Inflammatory macrophage treated with lipopolysaccharide for 1 hour (primary cell): ENCODE measurements around the gene SLIT3.
A peak's percentile ranks its signal among the peaks of the same experiment; 100 is the strongest.

Experiments
- DNase-seq, 2 donors: peaks; one replicate each; pipeline ENCODE4 v3.0.0-alpha.2; 2020 to 2022

The SLIT3 gene

DNA sequence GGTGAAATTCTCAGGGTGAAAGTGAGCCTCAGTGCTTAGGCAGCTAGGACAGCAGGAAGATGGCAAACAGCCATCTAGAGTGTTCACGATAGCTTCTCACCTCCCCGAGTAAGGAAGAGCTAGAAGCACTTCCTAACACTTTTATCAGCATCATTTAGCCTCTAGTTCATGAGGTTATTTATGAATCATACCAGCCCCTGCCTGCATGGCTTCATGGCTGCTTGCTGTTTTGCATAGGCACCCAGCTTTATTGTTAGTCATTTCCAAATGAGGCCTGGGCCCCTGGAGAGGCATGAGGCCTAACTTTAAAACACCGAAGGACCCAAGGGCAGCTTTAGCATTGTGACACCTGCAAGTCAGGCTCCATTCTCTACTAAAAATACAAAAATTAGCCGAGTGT is 586.9 kb downstream of the SLIT3 start:
- DNase-seq: no peak

DNA sequence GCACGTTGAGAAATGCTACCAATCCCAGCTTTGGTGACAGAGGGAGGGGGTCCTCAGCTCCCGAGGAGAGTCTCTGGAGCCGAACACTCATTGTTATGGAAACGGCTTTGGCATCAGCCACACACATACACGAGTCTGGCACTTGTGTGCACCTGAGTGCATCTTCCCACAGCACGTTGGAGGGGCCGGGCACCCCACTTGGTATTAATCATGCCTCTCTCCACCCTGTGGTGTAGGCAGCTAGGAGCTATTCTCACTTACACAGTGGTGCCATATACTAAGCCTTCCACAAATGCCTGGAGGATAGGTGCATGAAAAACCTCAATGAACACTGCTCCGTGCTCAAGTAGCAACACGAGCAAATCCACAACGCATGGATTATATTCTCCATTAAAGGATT is 587.9 kb downstream of the SLIT3 start:
- DNase-seq: no peak

DNA sequence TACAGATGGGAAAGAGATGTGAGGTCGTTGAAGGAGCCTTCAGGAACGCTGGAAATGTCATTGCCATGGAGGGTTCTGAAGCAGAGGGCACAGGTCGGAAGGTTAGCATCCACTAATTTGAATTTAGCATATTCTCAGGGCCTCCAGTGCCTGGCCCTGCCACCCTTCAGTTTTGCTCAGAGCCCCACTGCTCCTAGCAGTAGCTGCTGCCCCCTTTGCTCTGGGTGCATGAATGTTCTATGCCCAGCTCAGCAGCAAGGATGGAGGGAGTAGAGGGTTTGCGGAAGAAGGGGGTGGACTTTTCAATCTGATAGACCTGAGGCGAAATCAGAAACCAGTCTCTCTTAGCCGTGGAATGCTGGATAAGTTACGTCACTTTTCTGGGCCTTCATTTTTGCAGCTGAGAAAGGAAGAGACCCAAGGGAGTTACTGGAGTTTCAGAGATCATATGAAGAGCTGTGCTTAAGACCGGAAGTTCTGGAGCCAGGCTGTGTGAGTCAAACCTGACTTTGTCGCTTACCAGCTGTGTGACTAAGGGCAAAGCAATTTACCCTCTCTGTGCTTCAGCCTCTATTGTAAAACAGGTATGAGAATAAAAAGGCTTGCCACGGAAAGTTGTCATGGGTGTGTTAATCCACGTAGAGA is 588.5 kb downstream of the SLIT3 start:
- no peak for DNase-seq

DNA sequence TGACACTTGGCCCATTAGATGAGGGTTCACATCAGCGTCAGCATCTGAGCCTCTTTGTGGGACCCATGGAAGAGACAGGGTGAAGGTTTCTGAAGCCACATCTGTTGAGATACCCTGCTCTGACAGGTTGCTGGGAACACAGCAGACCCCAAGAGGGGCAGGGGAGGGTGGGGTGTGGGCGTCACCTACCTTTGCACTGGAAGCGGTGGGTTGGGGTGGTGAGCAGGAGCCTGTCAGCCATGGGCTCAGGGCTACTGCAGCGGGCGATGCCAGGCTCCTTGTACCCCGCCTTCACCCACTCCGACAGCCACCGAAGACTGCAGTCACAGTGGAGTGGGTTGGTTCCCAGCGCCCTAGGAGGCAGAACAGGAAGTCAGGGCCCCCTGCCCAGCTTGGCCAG is 590.2 kb downstream of the SLIT3 start:
- no peak for DNase-seq

DNA sequence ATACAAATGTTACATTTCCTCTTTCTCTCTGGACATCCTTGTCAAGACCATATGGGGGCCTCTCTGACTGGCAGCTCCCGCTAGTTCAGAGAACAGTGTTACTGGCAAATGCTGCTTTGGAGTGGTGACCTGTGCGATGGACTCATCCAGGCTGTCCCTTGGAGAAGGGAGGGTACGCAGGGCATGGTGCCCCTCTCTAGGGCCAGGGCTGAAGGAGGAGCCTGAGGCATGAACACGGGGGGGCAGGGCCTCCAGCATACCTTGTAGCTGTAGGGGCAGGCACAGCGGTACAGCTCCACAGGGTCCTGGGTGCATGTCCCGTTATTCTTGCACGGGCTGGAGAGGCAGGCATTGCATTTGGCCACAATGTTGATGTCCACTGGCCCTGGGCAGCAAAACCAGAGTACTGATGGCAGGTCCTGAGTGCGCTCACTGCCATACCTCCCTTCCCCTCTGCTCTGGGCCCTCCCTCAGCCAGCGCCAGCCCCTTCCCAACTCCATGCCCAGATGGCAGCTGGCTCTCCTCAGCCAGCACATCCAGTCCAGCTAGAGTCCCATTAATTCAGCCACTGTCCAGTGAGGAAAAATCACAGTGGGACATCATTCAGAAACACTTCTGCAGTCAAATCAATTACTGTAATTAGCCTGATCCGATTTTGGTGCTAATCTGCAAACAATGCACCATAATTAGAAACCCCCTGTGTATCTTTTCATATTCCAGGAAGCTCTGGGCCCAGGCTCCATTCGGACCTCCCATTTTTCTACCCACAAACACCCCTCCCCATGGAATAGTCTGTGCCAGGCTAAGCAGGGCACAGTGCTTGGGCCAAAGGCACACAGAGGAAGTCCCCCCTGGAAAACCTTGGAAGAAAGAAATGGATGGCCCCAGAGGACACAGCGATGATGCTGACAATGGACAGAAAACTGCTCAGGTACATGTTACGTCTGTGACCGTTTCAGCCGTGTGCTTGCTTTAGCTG is 592.9 kb downstream of the SLIT3 start:
- DNase-seq: no peak

DNA sequence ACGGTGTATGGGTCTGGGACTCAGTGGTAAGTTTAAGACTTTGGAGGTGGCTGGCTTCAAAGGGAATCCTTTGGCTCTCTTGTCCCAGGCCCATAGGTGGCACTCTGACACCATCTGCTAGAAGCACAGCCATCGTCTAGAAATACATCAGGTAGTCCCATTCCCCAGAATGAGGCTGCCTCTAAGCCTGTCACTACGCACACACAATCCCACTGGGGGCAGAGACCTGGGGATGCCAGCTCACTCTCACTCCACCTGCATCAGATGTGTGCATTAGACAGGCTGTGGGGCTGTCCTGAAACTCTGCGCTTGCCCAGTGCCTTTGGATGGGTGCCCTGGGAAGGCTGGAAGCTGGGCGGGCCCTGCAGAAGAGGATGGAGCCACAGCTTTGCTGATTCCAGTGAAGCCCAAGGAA is 594.3 kb downstream of the SLIT3 start:
- DNase-seq: peak in 1 of 2 donors; percentile 5

DNA sequence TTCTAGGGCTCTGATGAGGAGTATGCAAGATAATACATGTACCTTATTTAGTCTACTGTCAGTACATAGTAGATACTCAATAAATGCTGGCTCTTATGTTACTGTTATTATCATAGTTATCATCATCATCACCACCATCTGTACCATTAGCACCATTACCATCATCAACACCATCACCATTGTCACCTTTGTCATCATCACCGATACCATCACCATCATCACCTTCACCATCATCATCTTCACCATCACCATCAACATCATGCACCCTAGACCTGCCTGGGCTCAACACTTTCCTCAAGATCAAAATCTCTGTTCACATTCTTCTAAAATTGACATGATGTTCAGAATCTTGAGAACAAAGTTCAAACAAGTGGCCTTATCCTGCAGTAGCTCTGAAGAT is 595.6 kb downstream of the SLIT3 start:
- DNase-seq: no peak

DNA sequence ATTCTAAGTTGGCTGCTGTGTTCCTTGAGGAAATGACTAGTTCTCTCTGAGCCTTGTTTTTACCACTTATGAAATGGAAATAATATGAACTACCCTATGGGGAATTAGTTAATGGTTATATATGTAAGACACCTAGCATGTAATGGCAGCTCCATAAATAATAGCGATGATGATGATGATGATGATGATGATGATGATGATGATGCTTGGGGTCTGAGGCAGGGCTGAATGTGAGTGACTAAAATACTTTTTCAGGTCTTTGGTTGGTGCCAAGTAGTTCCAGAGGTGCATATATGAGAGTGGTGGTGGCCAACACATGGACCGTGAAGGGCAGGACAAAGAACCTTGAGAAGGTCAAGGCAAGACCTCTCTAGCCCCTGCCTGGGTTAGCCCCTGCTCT is 598.4 kb downstream of the SLIT3 start:
- no peak for DNase-seq

DNA sequence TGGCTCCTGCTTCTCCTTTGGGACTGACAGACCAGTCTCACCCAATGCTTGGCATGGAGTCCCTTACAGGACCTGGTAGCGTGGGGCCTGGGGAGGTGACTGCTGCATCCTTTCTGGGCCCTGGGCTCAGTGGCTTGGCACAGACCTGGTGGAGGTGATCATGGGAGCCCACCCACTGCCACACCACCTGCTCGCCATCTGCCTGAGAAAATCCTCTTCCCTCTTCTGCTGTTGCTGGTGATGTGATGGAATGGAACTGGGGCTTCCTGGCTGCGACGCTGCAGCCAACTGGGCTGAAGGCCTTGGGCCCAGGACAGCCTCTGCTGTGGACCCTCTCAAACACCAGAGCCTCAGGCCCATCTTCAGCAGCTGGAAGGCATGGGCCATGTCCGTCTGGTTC is 599.3 kb downstream of the SLIT3 start:
- no peak for DNase-seq

DNA sequence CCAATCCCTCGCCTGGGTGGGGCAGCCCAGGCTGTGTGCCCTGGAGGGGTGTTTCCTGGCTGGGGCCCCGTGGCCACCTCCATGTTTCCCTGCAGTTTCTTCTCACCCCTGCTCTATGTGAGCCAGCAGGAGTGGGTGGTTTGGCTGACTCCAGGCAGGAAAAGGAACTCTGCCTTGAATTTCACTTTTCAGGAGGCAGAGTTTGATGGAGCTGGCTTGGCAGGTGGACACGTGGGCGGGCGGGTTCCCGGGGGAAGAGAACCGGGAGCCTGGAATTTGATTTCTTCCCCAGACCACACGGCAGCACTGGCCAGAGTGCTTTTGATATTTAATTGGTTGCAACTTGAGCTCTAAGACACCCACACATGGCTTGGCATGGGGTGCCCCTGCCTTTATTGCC is 601.9 kb downstream of the SLIT3 start:
- DNase-seq: no peak

DNA sequence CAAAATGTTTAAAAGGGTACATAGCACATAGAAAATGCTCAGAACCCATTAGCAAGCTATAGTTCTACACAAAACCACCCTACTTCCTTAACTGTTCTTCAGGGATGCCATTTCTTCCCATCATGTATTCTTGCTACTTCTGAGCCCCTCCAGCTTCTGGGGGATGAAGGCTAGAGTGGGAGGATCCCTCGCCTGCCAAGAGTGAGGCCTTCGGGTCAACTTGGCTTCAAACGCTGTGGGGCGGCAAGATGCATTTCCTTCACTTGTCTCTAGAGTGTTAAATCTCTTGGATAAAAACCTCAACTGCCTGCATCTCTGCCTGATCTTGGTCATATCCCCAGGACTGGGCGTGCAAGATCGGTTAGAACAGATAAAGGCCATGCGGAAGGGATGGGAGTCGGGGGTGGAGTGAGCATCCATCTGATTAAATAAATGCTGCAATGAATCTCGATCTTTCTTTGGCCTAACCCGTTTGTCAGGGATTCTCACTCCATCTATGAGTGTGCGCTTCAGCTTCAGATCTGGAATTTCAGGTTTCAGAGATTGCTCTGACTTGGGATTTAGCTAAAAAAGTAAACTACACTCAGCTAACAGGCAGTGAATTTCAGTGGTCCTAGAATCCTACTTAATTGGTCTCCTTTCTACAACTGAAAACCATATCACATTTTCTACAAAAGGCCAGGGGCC is 603.8 kb downstream of the SLIT3 start:
- DNase-seq: no peak

DNA sequence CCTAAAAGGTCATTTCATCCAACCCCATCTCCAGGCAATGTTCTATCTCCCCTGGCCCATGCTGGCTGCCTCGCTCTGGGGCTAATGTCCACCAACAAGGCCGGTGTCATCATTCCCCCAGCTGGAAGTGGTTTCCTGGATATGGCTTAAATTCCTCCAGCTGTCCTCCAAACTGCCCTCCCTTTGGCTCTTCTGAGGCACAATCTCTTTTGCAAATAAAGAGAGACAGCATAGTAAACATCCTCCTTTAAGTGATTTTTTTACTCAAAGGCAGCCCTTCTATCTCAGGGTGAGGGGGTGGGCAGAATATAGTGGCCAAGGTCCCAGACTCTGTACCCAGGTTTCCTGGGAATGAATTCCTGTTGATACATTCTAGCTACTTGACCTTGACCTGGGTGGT is 604.3 kb downstream of the SLIT3 start:
- no peak for DNase-seq

DNA sequence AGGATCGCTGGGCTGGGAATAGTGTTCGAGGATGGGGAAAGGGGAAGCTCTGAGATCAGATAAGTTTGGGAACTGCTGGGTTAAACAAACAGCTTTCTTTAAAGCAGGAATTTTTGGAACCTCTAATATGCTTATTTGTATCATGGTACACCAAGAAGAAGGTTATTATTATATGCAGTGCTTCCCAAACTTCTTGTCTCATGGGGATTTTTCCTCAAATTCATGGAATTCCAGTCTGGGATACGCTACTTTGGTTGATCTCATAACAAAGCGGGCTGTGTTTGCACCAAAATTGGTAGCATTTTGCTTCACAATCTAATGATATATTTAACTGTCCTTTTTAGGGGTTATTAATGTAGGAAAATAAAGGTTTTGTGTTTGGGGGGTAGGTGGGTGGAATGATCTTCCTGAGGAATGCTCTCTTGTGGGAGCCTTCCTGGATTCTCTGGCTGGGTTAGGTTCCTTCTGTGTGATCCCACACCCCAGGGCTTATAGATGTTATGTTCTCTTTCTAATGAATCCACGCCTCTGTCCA is 605.6 kb downstream of the SLIT3 start:
- DNase-seq: no peak

DNA sequence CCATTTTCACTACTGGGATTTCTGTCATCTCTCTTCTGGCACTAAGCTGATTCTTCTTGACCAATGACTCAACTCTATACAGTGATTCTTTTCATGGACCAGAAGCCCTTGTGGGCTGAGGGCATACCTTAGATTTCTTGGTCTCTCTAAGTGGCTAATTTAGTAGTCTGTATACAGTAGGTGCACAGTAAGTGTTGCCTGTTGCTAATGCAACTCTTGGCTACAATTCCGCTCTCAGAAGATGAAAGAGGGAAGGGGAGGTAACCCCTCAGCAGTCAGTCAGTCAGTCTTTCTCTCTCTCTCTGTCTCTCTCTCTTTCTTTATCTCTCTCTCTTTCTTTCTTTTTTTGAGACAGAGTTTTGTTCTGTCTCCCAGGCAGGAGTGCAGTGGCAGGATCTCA is 606.6 kb downstream of the SLIT3 start:
- DNase-seq: no peak

DNA sequence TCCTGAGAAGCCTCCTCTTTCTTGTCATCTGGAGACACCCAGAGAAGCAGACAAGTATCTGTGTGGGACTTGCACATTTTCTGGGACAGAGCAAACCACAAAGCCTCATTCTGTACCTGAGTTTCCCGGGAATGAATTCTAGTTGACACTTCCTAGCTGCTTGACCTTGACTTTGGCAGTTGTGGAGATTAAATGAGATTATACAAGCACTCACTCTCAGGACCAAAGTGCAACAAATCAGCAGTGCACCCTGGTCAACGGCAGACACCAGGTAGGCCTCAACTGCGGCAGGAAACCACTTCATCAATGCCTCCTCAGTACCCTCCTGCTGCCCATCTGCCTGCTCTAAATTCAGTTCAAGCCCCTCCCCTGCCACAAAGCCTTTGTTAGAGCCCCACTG is 607.1 kb downstream of the SLIT3 start:
- no peak for DNase-seq

DNA sequence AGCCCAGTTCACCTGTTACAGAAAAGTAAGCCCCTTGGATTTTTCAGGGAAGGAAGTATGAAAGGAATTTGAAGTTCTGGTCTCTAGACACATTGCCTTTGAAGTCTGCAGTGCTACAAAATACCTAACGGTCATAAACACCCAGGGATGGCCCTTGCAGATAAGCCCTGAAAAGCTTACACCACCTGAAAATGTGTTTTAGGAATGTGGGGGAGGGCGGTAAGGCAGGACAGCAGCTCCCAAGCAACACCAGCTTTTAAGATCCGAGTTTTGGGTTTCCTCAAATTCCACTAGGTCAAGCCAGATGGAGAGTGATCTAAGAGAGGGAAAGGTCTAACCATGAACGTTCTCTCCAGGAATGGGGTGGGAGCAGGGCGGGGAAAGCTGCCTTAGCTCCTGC is 607.6 kb downstream of the SLIT3 start:
- no peak for DNase-seq

DNA sequence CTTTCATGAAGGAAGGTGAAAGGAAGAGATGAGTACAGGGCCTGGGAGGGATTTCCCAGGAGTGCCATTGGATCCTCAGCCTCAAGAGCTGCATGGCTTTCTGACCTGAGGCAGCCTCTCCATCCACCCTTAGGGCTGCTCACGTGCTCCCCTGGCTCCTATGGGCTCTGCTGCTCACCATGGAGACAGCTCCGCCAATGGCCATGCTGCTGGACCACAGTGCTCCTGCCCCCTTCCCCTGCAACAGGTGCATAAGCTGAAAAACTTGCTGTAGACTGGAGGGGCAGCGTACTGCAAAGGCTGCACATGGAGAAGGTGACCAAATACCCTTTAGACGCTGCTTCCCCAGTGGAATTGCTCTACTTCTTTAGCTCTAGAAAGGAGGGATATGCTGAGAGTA is 609.0 kb downstream of the SLIT3 start:
- no peak for DNase-seq

DNA sequence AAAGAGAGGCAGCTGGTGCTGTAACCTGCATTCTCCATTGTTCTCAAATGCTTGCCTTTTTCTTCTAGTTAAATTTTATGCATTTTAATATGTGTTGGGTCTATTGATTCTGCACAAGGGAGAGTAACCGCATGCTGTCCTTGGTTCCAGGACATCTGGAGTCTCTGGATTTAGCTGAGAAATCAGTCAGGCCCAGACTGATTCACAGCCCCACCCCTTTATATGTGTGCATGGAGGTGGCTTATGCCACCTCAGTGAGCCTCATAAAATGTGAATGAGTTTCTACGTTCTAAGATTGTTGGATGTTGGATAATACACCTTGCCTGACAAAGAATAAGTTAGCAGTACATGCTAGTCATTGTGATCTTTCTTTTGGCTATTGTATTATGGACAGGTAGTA is 611.7 kb downstream of the SLIT3 start:
- no peak for DNase-seq

DNA sequence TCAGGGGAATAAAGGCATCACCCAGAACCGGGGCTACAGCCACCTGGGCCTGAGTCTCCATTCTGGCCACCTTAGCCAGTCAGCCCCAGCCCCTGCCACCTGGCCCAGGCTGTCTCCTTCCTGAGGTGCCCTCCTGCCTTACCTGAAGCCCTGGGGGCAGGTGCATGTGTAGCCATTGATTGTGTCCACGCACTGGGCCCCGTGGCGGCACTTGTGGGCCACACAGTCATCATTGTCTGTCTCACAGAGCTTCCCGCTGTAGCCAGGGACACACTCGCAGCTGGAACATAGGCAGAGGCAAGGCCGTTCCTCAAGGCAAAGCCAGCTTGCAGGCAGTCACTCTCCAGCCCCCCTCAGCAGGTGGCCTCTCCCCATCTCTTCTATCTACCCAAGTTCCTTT is 614.1 kb downstream of the SLIT3 start:
- no peak for DNase-seq

DNA sequence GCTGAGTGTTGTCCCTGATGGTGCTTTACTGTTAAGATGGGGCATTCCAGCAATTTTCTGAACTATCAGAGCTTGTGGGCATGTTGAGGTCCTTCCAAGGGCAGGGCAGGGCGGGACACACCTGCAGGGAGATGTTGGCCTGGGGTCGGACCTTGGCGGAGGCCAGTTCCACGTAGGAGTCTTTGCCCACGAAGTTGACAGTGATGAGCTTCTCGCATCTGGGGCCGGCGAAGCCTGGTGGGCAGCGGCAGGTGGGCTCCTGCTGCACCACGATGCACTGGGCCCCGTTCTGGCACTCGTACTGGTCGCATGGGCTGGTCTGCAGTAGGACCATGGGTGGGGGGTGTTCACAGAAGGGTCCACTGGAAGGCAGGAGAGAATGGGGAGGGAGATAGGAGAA is 615.4 kb downstream of the SLIT3 start:
- DNase-seq: no peak

DNA sequence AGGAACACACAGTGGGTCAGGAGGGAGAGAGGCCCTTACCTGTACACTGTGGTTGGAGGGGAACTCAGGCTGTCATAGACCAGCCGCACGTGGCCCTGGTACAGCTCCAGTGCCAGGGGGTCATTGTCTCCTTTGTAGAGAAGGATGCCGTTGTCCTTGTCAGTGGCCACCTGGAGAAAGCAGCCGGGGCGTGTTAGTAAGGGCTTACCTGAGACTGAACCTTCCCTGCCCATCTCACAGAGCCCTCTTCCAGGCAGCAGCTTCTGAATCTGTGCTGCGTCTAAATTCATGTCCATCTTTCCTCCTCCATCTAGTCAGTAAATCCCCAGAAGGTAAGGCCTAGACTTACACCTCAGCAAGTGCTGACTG is 617.0 kb downstream of the SLIT3 start:
- DNase-seq: no peak

DNA sequence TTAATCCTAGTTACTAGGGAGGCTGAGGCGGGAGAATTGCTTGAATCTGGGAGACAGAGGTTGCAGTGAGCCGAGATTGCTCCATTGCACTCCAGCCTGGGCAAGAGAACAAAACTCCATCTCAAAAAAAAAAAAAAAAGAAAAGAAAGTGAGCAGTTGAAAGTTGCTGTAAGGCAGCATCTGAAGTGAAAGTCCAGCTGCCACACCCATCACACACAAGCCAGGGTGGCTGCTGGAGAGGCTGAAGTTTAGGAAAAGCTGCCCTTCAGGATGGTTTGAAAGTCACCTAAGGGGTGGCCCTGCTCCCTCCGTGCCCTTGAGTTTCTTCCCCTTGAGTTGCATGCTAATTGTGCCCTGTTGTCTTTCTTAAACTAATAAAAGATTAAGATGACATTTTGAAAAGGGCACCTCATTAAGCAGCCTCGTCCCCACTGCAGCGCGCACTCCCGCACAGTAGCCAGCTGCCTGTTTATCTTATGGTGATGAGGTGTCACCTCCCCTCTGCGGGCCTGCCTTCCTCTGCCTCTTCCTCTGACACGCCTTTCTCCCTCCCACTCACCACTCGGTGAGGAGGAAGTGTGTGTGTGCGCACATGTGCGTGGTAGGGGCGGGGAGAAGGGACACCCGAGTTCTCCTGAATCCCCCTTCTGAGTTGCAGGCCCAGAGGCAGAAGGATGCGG is 617.6 kb downstream of the SLIT3 start:
- peak; percentile 6 to 18 for DNase-seq

DNA sequence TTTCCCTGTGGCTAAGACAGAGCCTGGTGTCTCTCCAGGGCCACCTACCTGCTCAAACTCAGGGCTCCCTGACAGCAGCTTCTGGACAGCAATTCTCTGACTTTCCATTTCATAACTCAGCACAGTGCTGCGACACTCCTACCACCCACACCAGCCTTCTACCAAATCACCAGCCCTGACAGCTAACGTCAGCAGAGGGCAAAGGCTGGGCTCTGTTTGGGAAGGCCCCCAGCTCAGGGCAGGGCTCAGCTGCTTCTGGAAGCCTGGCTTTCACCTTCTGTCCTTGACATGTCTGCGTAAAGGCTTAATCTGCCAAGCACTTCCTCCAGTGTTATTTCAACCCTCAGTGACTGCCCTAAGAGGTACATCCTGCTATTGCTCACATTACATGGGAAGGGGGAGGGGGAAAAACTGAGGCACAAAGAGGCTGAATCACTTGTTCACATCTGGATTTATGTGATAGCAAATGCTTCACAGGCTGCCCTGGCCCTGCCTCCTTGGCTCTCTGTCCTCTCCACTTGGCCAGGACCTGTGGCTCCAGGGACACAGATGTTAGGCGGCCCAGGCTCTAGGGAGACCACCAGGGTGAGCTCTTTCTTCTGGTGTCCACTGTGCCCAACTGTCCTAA is 619.3 kb downstream of the SLIT3 start:
- DNase-seq: peak; percentile 6 to 47
